ENCODE data around the gene LCP1.

The LCP1 gene

GRCh38 chr13:46149272-46150133, 32.5 kb downstream of the LCP1 start:
- Histone ChIP-seq H4K20me1 (ENCODE audit: insufficient read depth, low read length) (peaks cover 7% of the 10 kb centered on the region; the same call in 1 of the 2 replicates), H3K27ac (ENCODE audit: low read length) (no peak overlapping the region)

DNA sequence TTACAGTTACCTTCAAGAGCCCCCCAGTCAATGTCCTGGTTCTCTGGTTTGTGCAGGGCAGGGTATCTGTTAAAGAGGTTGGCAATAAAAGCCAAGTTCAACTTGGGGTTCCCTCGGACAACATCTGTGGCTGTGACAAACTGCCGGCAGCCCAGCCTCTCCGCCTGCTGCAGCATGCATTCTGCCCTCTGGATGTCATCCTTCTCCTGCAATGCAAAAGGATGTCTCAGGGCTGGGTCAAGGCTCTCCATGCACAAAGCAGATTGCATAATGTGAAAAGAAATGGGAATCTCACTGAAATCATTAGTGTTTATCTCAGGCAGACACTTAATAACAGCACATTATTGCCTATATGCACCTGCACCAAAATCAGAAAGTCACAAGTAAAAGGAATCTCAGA, 35.1 kb downstream of the LCP1 start:
- no peaks in the 10 kb centered on the region for H3K4me1 ChIP-seq (ENCODE audit: insufficient read depth, low read length)
- H3K27ac ChIP-seq (ENCODE audit: low read length): no peak overlapping the region
- 0 out of 2 replicates have a peak, but pooled peaks cover 5% of the 10 kb centered on the region for H4K20me1 ChIP-seq (ENCODE audit: insufficient read depth, low read length)
- no peak for DNase-seq
- peaks cover 6% of the 10 kb centered on the region; the same call in 1 of the 2 replicates for H3K79me2 ChIP-seq (ENCODE audit: insufficient read depth, low read length)
- no peak for ATAC-seq (ENCODE audit: insufficient read depth, low read depth)
- no peaks in the 10 kb centered on the region for H3K27me3 ChIP-seq (ENCODE audit: insufficient read depth, low read length, poor library complexity)
- H2AFZ ChIP-seq (ENCODE audit: low read depth, low read length): no peak overlapping the region
- TF ChIP-seq CTCF (IDR thresholded peaks at IDR 0.05; ENCODE audit: borderline replicate concordance, extremely low read depth, low read length, poor library complexity, severe bottlenecking) (peak; percentile 45), EZH2 (IDR thresholded peaks at IDR 0.05; ENCODE audit: borderline replicate concordance, low read depth, low read length, severe bottlenecking) (no peak)
- no peak overlapping the region for H3K4me3 ChIP-seq (ENCODE audit: low read depth in 1 of 2, low read length in 2 of 2)
- H3K9ac ChIP-seq (ENCODE audit: low read depth, low read length): no peak overlapping the region
- no peak overlapping the region for H3K4me2 ChIP-seq (ENCODE audit: insufficient read depth, low read length)
- peaks cover 94% of the 10 kb centered on the region for H3K36me3 ChIP-seq (ENCODE audit: insufficient read depth, low read length)
- no peaks in the 10 kb centered on the region for H3K9me3 ChIP-seq (ENCODE audit: insufficient read depth, low read length, severe bottlenecking)

More at GRCh38 chr13:46149272-46150133, 32.5 kb downstream of the LCP1 start:
- no peaks in the 10 kb centered on the region for H3K9me3 ChIP-seq (ENCODE audit: insufficient read depth, low read length, severe bottlenecking)
- no peak overlapping the region for H3K4me2 ChIP-seq (ENCODE audit: insufficient read depth, low read length)
- no peak overlapping the region for H2AFZ ChIP-seq (ENCODE audit: low read depth, low read length)
- H3K79me2 ChIP-seq (ENCODE audit: insufficient read depth, low read length): peaks cover 2% of the 10 kb centered on the region; the same call in 1 of the 2 replicates
- H3K4me3 ChIP-seq (ENCODE audit: low read depth in 1 of 2, low read length in 2 of 2): no peak overlapping the region
- peak; percentile 31 for ATAC-seq (ENCODE audit: insufficient read depth, low read depth)
- H3K9ac ChIP-seq (ENCODE audit: low read depth, low read length): no peak overlapping the region
- no peaks in the 10 kb centered on the region for H3K27me3 ChIP-seq (ENCODE audit: insufficient read depth, low read length, poor library complexity)
- DNase-seq: no peak
- no peak for TF ChIP-seq CTCF (IDR thresholded peaks at IDR 0.05; ENCODE audit: borderline replicate concordance, extremely low read depth, low read length, poor library complexity, severe bottlenecking)
- H3K36me3 ChIP-seq (ENCODE audit: insufficient read depth, low read length): peaks cover 94% of the 10 kb centered on the region
- H3K4me1 ChIP-seq (ENCODE audit: insufficient read depth, low read length): no peaks in the 10 kb centered on the region

GRCh38 chr13:46145950-46146349, 36.0 kb downstream of the LCP1 start:
- no peak overlapping the region for H3K9ac ChIP-seq (ENCODE audit: low read depth, low read length)
- DNase-seq (no peak), ATAC-seq (ENCODE audit: insufficient read depth, low read depth) (no peak)
- H4K20me1 ChIP-seq (ENCODE audit: insufficient read depth, low read length): 0 out of 2 replicates have a peak, but pooled peaks cover 5% of the 10 kb centered on the region
- H3K4me1 ChIP-seq (ENCODE audit: insufficient read depth, low read length): no peaks in the 10 kb centered on the region
- H3K4me2 ChIP-seq (ENCODE audit: insufficient read depth, low read length): no peak overlapping the region
- H3K27me3 ChIP-seq (ENCODE audit: insufficient read depth, low read length, poor library complexity): no peaks in the 10 kb centered on the region
- no peak overlapping the region for H3K27ac ChIP-seq (ENCODE audit: low read length)
- peaks cover 6% of the 10 kb centered on the region; the same call in 1 of the 2 replicates for H3K79me2 ChIP-seq (ENCODE audit: insufficient read depth, low read length)
- H3K9me3 ChIP-seq (ENCODE audit: insufficient read depth, low read length, severe bottlenecking): no peaks in the 10 kb centered on the region
- peaks cover 94% of the 10 kb centered on the region for H3K36me3 ChIP-seq (ENCODE audit: insufficient read depth, low read length)
- no peak for TF ChIP-seq EZH2 (IDR thresholded peaks at IDR 0.05; ENCODE audit: borderline replicate concordance, low read depth, low read length, severe bottlenecking)
- no peak for TF ChIP-seq CTCF (IDR thresholded peaks at IDR 0.05; ENCODE audit: borderline replicate concordance, extremely low read depth, low read length, poor library complexity, severe bottlenecking)
- no peak overlapping the region for H2AFZ ChIP-seq (ENCODE audit: low read depth, low read length)
- no peak overlapping the region for H3K4me3 ChIP-seq (ENCODE audit: low read depth in 1 of 2, low read length in 2 of 2)

Measured in DND-41 (cell line).